HUDEP-2 (cell line): ENCODE results near the gene DVL1.

Experiments used
- DNase-seq, 76 experiments: peaks; one replicate each; lab custom pipeline; 2025; ENCODE audit not compliant: unreplicated experiment in 76 of 76; lab: John Stamatoyannopoulos, UW

The DVL1 gene

GRCh38 chr1:1286313-1287261 lies 62.6 kb downstream of the DVL1 start:
- no peak for DNase-seq

GRCh38 chr1:1285611-1286311 lies 63.5 kb downstream of the DVL1 start:
- DNase-seq: no peak
